ENCODE data around the gene FZD8. TPM values are rescaled to one million over a fixed set of nuclear protein-coding genes. Genes with fewer than 3 reads are reported as not detected.

FZD8 gene
- total and polyA plus RNA-seq, 7 donors = 0.92 to 15.8 (median 6.6) TPM

- Histone ChIP-seq H3K36me3 (no peaks in the 10 kb centered on the region), H3K4me1 (no peaks in the 10 kb centered on the region), H3K4me3 (no peak overlapping the region), H3K27ac (no peak overlapping the region), H3K27me3 (no peaks in the 10 kb centered on the region), H3K9me3 (no peaks in the 10 kb centered on the region)
- no peak for TF ChIP-seq POLR2A (IDR thresholded peaks at IDR 0.05)
- TF ChIP-seq CTCF (IDR thresholded peaks at IDR 0.05) = no peak
- no peak for TF ChIP-seq EP300 (IDR thresholded peaks at IDR 0.05)
- no peak for TF ChIP-seq POLR2AphosphoS5 (IDR thresholded peaks at IDR 0.05)
- 22 to 72% methylated on average over 3 of the region's 3 CpGs for WGBS, 2 donors
- intact Hi-C loops (cut with DNase I) = no loop called here
- no peak for DNase-seq
These were observed 43.3 kb upstream of the FZD8 start for GRCh38 chr10:35685402-35685801.

GRCh38 chr10:35684586-35684985 is 42.5 kb upstream of the FZD8 start:
- intact Hi-C loops (cut with DNase I) = no loop called here

GRCh38 chr10:35675846-35676245 is 33.8 kb upstream of the FZD8 start:
- TF ChIP-seq CTCF (IDR thresholded peaks at IDR 0.05) = no peak
- no peak for TF ChIP-seq POLR2AphosphoS5 (IDR thresholded peaks at IDR 0.05)
- TF ChIP-seq EP300 (IDR thresholded peaks at IDR 0.05) = no peak
- no peak for TF ChIP-seq POLR2A (IDR thresholded peaks at IDR 0.05)
- 84 to 91% methylated on average over 1 of the region's 1 CpG for WGBS, 2 donors
- intact Hi-C loops (cut with DNase I) = no loop called here
- Histone ChIP-seq H3K4me1 (no peaks in the 10 kb centered on the region), H3K27me3 (no peaks in the 10 kb centered on the region), H3K4me3 (no peak overlapping the region), H3K9me3 (no peaks in the 10 kb centered on the region), H3K36me3 (no peaks in the 10 kb centered on the region), H3K27ac (no peak overlapping the region)
- DNase-seq = no peak

More at GRCh38 chr10:35684586-35684985, 42.5 kb upstream of the FZD8 start:
- Histone ChIP-seq H3K9me3 (no peaks in the 10 kb centered on the region), H3K4me1 (no peaks in the 10 kb centered on the region), H3K36me3 (no peaks in the 10 kb centered on the region), H3K27me3 (no peaks in the 10 kb centered on the region), H3K4me3 (no peak overlapping the region), H3K27ac (no peak overlapping the region)
- DNase-seq = no peak
- whole genome bisulfite sequencing, 2 donors = 37 to 59% methylated on average over 5 of the region's 5 CpGs
- TF ChIP-seq POLR2A (IDR thresholded peaks at IDR 0.05) = no peak
- TF ChIP-seq POLR2AphosphoS5 (IDR thresholded peaks at IDR 0.05) = no peak
- no peak for TF ChIP-seq EP300 (IDR thresholded peaks at IDR 0.05)
- no peak for TF ChIP-seq CTCF (IDR thresholded peaks at IDR 0.05)

GRCh38 chr10:35674843-35675242 is 32.7 kb upstream of the FZD8 start:
- no peak overlapping the region for H3K27ac ChIP-seq
- TF ChIP-seq CTCF (IDR thresholded peaks at IDR 0.05) (no peak), EP300 (IDR thresholded peaks at IDR 0.05) (no peak), POLR2A (IDR thresholded peaks at IDR 0.05) (no peak), POLR2AphosphoS5 (IDR thresholded peaks at IDR 0.05) (no peak)
- intact Hi-C loops (cut with DNase I) = no loop called here
- DNase-seq = no peak
- H3K36me3 ChIP-seq = no peaks in the 10 kb centered on the region
- no peak overlapping the region for H3K4me3 ChIP-seq
- no peaks in the 10 kb centered on the region for H3K4me1 ChIP-seq
- H3K27me3 ChIP-seq = no peaks in the 10 kb centered on the region
- H3K9me3 ChIP-seq = no peaks in the 10 kb centered on the region

- no peak overlapping the region for H3K4me3 ChIP-seq
- H3K4me1 ChIP-seq = no peaks in the 10 kb centered on the region
- intact Hi-C loops (cut with DNase I) = no loop called here
- no peaks in the 10 kb centered on the region for H3K36me3 ChIP-seq
- WGBS, 2 donors = 89 to 92% methylated on average over 13 of the region's 13 CpGs
- H3K9me3 ChIP-seq = no peaks in the 10 kb centered on the region
- H3K27me3 ChIP-seq = no peaks in the 10 kb centered on the region
- no peak overlapping the region for H3K27ac ChIP-seq
- DNase-seq = no peak
- TF ChIP-seq POLR2AphosphoS5 (IDR thresholded peaks at IDR 0.05) = no peak
- TF ChIP-seq EP300 (IDR thresholded peaks at IDR 0.05) = no peak
- TF ChIP-seq CTCF (IDR thresholded peaks at IDR 0.05) = no peak
- TF ChIP-seq POLR2A (IDR thresholded peaks at IDR 0.05) = no peak
These were observed 27.0 kb upstream of the FZD8 start for GRCh38 chr10:35668865-35669650.
